GM13977 (cell line): ENCODE results near the gene PDGFD.

ENCODE experiments used
- DNase-seq: peaks from one replicate; pipeline ENCODE4 v3.0.0; 2012; ENCODE audit warnings: low spot score
- CTCF ChIP-seq: IDR thresholded peaks from 2 replicates; pipeline ENCODE4 v1.5.1; 2012; ENCODE audit warnings: mild to moderate bottlenecking, control low read depth; ENCODE audit not compliant: insufficient read depth; ENCODE audit errors: extremely low read depth, missing control alignments
- in situ Hi-C: fragments of 300-500 bp; cut with MboI; formaldehyde crosslinking; loops from one replicate; pipeline ENCODE4 v1.12.0; 2022; ENCODE audit warnings: low sequenced_read_pairs, low pct_unique_long_range_greater_than_20kb, mixed read lengths, inconsistent platforms; ENCODE audit not compliant: unreplicated experiment

PDGFD gene

GRCh38 chr11:103872748-103873147 is 291.2 kb downstream of the PDGFD start:
- TF ChIP-seq CTCF = no peak
- DNase-seq = no peak
- in situ Hi-C loops = no loop called here

- DNase-seq = no peak
- TF ChIP-seq CTCF = no peak
- in situ Hi-C loops = no loop called here
These were observed 291.9 kb downstream of the PDGFD start for GRCh38 chr11:103871923-103872551.

- in situ Hi-C loops = no loop called here
- no peak for TF ChIP-seq CTCF
- no peak for DNase-seq
These were observed 293.1 kb downstream of the PDGFD start for GRCh38 chr11:103870821-103871309.

GRCh38 chr11:103867481-103867880 is 296.5 kb downstream of the PDGFD start:
- TF ChIP-seq CTCF = no peak
- in situ Hi-C loops = no loop called here
- DNase-seq = no peak

- no peak for DNase-seq
- in situ Hi-C loops = no loop called here
- TF ChIP-seq CTCF = no peak
These were observed 300.4 kb downstream of the PDGFD start for GRCh38 chr11:103863497-103863896.

GRCh38 chr11:103862802-103863174 is 301.2 kb downstream of the PDGFD start:
- in situ Hi-C loops = no loop called here
- DNase-seq = no peak
- TF ChIP-seq CTCF = no peak
